KOPT-K1 (cell line): ENCODE data around the gene SPPL3.
A peak's percentile ranks its signal among the peaks of the same experiment; 100 is the strongest.

Experiments used
- H3K27ac ChIP-seq: fragments of 200-600 bp; sonication (generic); 2 replicates; pipeline ENCODE4 v1.5.1; 2016; ENCODE audit warnings: antibody characterized with exemption, mild to moderate bottlenecking, low read depth, low read length; ENCODE audit not compliant: poor library complexity, severe bottlenecking
- H3K36me3 ChIP-seq: fragments of 200-600 bp; sonication (generic); 2 replicates; pipeline ENCODE4 v1.5.1; 2017; ENCODE audit warnings: antibody characterized with exemption, mild to moderate bottlenecking, low read length, moderate library complexity; ENCODE audit not compliant: insufficient read depth
- H3K9me3 ChIP-seq: fragments of 200-600 bp; sonication (generic); 2 replicates; pipeline ENCODE4 v1.5.1; 2017; ENCODE audit warnings: antibody characterized with exemption, low read length, mild to moderate bottlenecking; ENCODE audit not compliant: insufficient read depth, poor library complexity, severe bottlenecking

Gene SPPL3

DNA sequence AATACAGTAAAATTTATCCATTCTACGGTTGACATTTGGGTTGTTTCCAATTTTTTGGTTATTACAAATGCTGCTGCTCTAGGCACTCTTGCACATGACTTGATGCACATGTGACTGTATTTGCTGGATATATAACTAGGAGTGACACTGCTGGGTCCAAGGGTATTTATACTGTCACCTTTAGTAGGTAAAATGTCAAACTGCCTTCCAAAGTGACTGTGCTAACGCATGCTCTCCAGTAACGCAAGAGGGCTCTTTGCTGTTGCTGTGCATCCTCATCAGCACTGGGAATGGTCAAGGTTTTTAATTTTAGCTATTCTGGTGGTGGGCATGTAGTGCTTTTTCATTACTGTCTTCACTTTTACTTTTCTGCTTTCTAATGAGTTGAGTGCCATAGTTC lies 116.3 kb downstream of the SPPL3 start:
- Histone ChIP-seq H3K9me3 (no peaks in the 10 kb centered on the region), H3K27ac (no peak overlapping the region), H3K36me3 (peaks cover 57% of the 10 kb centered on the region)

- Histone ChIP-seq H3K36me3 (peaks cover 63% of the 10 kb centered on the region), H3K27ac (no peak overlapping the region), H3K9me3 (no peaks in the 10 kb centered on the region)
Measured at GRCh38 chr12:120784804-120785203, 119.4 kb downstream of the SPPL3 start.

DNA sequence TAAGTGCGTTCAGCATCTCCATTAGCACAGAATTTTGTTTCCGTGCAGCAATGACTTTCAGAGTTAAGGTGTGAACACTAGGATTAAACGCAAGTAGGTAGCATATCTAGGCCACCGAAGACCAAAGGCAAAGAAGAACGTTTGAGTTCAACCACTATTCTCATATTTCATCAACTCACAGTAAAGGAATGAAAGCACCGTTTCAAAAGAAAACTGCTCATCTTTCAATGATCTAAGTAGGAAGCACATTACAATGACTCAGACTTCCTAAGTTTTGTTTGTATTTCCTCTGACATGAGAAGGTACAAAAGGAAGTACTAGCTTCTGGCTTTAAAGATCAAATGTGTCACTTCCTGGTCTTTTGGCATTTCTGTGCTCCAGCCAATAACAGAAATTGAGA lies 121.0 kb downstream of the SPPL3 start:
- Histone ChIP-seq H3K36me3 (peaks cover 67% of the 10 kb centered on the region), H3K27ac (no peak overlapping the region), H3K9me3 (no peaks in the 10 kb centered on the region)

GRCh38 chr12:120775862-120776552 lies 128.2 kb downstream of the SPPL3 start:
- H3K36me3 ChIP-seq: peaks cover 94% of the 10 kb centered on the region
- H3K27ac ChIP-seq: no peak overlapping the region
- H3K9me3 ChIP-seq: no peaks in the 10 kb centered on the region

GRCh38 chr12:120774169-120774916 lies 129.8 kb downstream of the SPPL3 start:
- Histone ChIP-seq H3K36me3 (peaks cover 94% of the 10 kb centered on the region), H3K27ac (peak overlapping the region; percentile 4), H3K9me3 (no peaks in the 10 kb centered on the region)

DNA sequence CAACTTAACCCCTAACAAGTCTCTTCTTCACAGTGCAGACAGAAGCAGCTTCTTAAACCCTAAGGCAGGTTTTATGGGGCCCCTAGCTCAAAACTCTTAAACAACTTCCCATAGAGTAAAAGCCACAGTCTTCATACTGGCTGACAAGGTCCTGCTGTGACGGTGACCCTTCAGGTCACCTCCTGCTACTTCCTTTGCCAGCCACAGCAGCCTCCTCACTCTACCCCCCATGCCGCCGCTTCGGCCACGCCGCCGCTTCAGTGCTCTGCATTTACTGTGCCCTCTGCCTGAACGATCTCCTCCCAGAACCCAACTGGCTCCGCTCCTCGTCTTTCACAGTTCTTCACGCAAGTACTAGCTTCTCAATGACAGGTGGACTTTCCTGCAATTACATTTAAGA lies 133.1 kb downstream of the SPPL3 start:
- H3K9me3 ChIP-seq: no peaks in the 10 kb centered on the region

DNA sequence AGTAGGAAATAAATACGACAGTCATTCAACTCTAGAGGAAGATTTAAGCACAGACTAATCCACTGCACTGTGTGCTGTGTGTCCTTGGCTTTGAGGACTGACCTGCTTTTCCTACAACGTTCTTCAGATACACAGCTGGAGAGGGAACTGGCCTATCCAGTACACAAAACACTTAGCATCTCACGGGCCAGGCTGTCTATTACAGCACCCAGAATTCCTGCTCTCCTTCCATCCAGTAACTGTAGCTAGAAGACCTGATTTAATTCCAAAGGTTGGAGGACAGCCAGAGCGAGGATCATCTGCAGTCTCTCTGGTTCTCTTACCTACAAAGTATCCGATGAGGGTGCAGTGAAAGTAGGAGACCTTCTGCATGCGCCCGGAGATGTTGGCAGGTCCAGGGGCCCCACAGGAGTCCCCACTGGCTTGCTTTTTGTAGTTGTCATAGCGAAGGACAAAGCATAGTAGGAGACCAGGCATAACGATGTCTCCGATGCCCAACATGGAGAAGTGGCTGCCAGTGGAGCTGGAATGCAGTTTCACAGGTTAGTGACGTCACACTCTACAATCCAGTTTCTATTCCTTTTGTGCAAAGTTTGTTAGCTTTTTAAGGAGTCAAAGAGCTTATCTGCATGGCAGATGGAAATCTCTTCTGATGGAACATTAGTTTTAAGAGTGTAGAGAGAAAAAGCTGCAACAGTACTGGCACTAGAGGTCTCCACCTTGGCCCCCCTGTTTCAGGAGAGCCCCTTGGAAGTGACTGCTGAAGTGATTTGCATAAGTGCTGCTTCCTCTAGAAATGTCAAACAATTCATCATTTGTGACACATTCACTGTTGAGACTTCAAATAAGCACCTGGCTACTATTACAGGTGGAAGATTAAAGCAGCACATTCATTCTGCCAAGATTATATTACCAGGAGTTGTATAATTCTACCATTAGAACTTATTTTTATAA lies 136.8 kb downstream of the SPPL3 start:
- Histone ChIP-seq H3K27ac (no peak overlapping the region), H3K9me3 (no peaks in the 10 kb centered on the region), H3K36me3 (peaks cover 98% of the 10 kb centered on the region)

More for the DNA sequence above, 133.1 kb downstream of the SPPL3 start:
- peaks cover 96% of the 10 kb centered on the region for H3K36me3 ChIP-seq
- no peak overlapping the region for H3K27ac ChIP-seq

DNA sequence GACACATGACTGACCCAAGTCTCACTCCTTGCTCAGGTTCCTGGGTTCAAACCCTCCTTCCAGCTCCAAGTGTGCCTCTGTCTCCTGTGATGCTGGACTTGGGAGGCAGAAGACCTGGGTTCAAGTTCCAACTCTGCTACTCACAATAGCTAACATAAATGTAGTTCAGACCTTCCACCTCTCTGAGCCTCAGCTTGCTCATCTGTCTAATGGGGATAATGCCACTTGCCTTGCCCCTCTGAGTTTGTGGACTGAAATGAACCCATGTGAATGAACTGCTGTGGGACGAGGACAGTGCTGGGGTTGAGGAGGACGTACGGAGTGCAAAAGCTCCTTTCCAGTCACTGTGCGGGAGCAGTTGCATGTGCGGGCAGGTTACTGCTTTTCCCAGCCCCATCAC lies 137.6 kb downstream of the SPPL3 start:
- H3K36me3 ChIP-seq: peaks cover 98% of the 10 kb centered on the region
- no peaks in the 10 kb centered on the region for H3K9me3 ChIP-seq
- peak overlapping the region; percentile 8 for H3K27ac ChIP-seq

DNA sequence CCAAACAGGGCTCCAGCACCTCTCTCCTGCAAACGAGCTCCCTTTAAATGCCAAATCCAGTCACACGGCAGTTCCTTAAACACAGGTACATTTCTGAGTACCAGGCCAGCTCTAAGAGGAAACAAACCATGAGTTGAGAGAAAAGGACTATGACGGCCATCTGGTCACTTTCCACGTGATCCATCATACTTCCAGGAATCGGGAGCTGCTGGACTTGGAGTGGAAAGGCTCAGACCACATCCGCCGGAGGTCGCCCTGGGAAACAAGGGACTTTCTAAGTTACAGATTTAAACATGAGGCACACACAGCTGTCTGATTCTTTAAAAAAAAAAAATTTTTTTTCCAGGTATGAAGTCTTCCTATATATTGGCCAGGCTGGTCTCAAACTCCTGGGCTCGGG lies 139.3 kb downstream of the SPPL3 start:
- no peaks in the 10 kb centered on the region for H3K9me3 ChIP-seq
- peaks cover 88% of the 10 kb centered on the region for H3K36me3 ChIP-seq

DNA sequence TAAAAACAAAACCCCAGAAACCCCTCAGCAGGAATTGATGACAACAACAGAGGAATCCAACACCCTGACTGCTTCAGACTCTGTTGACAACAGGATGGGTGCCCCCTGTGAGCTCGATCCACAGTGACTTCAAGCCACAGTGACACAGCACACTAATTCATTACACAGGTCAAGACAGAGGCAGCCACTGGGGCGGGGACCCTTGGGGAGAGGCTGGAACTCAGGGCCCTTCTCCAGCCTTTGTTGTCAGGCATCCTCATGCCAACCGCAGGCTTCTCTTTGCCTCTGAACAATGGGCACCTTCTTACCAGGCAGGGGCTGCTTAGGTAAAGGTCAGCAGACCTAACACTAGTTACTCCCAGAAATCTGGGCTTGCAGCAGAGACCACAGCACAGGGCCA lies 140.9 kb downstream of the SPPL3 start:
- H3K27ac ChIP-seq: no peak overlapping the region
- H3K9me3 ChIP-seq: no peaks in the 10 kb centered on the region
- H3K36me3 ChIP-seq: peaks cover 75% of the 10 kb centered on the region

More for the DNA sequence above, 139.3 kb downstream of the SPPL3 start:
- no peak overlapping the region for H3K27ac ChIP-seq

DNA sequence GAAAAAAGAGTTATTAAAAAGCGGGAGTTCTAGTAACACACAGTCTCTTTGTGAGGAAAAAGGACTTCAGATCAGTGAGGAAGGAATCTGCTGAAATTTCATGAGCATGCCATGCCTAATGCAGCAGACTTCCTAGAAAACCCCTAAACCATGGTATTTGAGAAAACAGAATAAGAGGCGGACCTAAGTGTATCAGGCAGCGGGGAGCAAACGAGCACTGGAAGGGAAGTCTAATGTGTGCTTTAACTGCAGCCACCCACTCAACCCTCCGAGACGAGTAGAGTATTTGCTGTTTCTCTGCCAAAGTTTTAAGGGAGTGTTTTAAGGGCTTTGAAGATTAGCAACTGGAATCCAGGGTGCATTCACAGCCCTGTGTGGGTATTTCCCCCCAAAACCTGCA lies 142.1 kb downstream of the SPPL3 start:
- no peaks in the 10 kb centered on the region for H3K9me3 ChIP-seq
- peak overlapping the region; percentile 69 for H3K27ac ChIP-seq
- H3K36me3 ChIP-seq: peaks cover 63% of the 10 kb centered on the region

DNA sequence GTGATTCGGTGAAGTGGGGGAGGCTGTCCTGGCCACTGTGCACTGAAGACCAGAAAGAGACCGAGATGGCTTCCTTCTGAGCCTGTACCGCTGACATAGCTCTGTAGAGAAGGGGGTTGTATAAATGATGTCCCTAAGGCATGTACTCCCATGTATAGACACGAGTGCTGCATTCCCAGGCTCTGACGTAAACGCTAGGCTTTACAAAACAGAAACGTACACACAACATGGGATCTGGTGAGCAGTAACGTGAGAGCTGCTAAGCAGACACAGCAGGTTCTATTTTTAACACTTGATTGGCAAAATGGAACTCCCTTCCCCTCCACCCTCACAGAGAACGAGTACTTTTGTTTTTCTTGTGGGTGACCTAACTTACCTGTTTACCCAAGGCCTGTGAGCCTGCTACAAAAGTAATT lies 142.6 kb downstream of the SPPL3 start:
- H3K36me3 ChIP-seq: peaks cover 57% of the 10 kb centered on the region
- H3K27ac ChIP-seq: peak overlapping the region; percentile 69
- H3K9me3 ChIP-seq: no peaks in the 10 kb centered on the region

DNA sequence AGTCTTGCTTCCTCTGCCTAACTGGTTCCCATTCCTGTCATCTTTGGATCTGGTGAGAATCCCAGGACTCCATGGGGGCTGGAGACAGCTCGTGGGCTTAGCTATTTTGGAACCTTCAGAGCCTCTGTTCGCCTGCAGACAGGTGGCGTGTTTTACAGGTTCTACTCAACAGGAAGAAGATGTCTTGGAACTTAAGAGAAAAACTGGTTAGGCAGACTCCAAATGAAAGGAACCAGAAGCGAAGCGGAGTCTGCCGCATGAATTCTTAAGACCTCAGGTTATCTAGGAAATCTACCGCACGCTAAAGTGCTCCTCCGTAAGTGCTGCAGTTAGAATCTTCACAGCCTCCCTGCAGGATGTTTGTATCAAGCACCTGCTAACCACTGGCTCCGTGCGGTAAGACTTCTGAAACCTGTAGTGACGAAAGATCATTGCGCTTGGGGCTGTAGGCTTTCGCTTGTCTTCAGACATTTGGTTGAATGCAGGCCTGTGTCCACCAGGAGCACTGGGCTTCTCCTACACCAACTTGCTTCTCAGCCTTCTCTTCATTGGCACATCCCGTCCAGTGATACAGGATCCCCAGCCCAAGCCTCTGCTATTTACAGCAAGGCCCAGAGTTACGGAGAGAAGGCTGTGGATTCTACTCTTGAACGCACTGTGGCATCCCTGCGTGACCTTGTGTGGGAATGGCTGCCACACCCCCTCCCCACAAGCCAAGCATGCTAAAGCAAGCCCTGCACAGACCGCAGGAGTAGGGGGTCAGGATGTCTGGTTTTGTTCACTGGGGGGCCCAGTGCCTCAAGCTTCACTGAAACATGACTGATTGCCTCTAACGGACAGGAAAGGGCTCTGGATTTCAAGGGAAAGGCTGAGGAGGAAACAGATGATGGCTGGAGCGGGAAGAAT lies 143.6 kb downstream of the SPPL3 start:
- Histone ChIP-seq H3K27ac (peak overlapping the region; percentile 69), H3K36me3 (peaks cover 48% of the 10 kb centered on the region), H3K9me3 (no peaks in the 10 kb centered on the region)
